ENCODE data around the gene CCDC91. TPM values are rescaled to one million over a fixed set of nuclear protein-coding genes. Genes with fewer than 3 reads are reported as not detected.
A peak's percentile ranks its signal among the peaks of the same experiment; 100 is the strongest.

The CCDC91 gene
- total RNA-seq, 1 experiment from 2014 or later = 26.8 TPM

DNA sequence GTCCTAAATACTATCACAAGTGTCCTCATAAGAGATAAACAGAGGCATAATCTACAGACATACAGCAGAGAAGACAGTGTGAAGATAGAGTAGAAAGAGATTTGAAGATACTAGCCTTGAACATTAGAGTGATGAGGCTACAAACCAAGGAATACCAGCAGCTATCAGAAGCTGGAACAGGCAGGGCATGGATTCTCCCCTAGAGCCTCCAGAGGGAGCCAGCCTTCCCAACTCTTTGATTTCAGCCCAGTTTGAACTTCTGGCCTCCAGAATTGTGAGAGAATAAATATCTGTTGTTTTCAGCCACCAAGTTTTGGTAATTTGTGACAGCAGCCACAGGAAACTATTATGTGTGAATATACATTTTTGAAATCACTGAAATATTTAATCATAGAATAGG, 47.2 kb downstream of the CCDC91 start:
- intact Hi-C loops (cut with micrococcal nuclease; ENCODE audit: unreplicated experiment) = no loop called here
- ChIA-PET POLR2A (ENCODE audit: low non-redundant PET) (no interaction called here), CTCF (no interaction called here)
- no peak for TF ChIP-seq EZH2 (IDR thresholded peaks at IDR 0.05; ENCODE audit: borderline replicate concordance, low read depth, low read length, poor library complexity, severe bottlenecking)
- TF ChIP-seq, protein P1, sequence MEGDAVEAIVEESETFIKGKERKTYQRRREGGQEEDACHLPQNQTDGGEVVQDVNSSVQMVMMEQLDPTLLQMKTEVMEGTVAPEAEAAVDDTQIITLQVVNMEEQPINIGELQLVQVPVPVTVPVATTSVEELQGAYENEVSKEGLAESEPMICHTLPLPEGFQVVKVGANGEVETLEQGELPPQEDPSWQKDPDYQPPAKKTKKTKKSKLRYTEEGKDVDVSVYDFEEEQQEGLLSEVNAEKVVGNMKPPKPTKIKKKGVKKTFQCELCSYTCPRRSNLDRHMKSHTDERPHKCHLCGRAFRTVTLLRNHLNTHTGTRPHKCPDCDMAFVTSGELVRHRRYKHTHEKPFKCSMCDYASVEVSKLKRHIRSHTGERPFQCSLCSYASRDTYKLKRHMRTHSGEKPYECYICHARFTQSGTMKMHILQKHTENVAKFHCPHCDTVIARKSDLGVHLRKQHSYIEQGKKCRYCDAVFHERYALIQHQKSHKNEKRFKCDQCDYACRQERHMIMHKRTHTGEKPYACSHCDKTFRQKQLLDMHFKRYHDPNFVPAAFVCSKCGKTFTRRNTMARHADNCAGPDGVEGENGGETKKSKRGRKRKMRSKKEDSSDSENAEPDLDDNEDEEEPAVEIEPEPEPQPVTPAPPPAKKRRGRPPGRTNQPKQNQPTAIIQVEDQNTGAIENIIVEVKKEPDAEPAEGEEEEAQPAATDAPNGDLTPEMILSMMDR (conservative IDR thresholded peaks at IDR 0.05; ENCODE audit: low read depth, low read length) = peak; percentile 55
- peak; percentile 33 for DNase-seq (ENCODE audit: low spot score)
- Histone ChIP-seq H3K4me3 (ENCODE audit: low read depth, low read length, poor library complexity, severe bottlenecking) (no peak overlapping the region), H3K27me3 (replicated peaks; ENCODE audit: insufficient read depth, low read depth, low read length, poor library complexity) (no peaks in the 10 kb centered on the region), H3K4me1 (ENCODE audit: insufficient read depth, low read length, poor library complexity, severe bottlenecking) (no peaks in the 10 kb centered on the region), H3K36me3 (ENCODE audit: insufficient read depth, low read length, poor library complexity, severe bottlenecking) (no peaks in the 10 kb centered on the region), H3K9me3 (ENCODE audit: low read depth, low read length, poor library complexity, severe bottlenecking) (no peaks in the 10 kb centered on the region), H3K27ac (ENCODE audit: low read depth, low read length, poor library complexity, severe bottlenecking) (no peak overlapping the region)
- no TSS peak for BruUV-seq (replicated peaks)

GRCh38 chr12:28239918-28240317, 49.7 kb downstream of the CCDC91 start:
- no peak overlapping the region for H3K27ac ChIP-seq (ENCODE audit: low read depth, low read length, poor library complexity, severe bottlenecking)
- intact Hi-C loops (cut with micrococcal nuclease; ENCODE audit: unreplicated experiment) = no loop called here
- no peak overlapping the region for H3K4me3 ChIP-seq (ENCODE audit: low read depth, low read length, poor library complexity, severe bottlenecking)
- H3K4me1 ChIP-seq (ENCODE audit: insufficient read depth, low read length, poor library complexity, severe bottlenecking) = no peaks in the 10 kb centered on the region
- no peaks in the 10 kb centered on the region for H3K27me3 ChIP-seq (replicated peaks; ENCODE audit: insufficient read depth, low read depth, low read length, poor library complexity)
- no peak for DNase-seq (ENCODE audit: low spot score)
- H3K9me3 ChIP-seq (ENCODE audit: low read depth, low read length, poor library complexity, severe bottlenecking) = no peaks in the 10 kb centered on the region
- ChIA-PET CTCF (no interaction called here), POLR2A (ENCODE audit: low non-redundant PET) (no interaction called here)
- no peaks in the 10 kb centered on the region for H3K36me3 ChIP-seq (ENCODE audit: insufficient read depth, low read length, poor library complexity, severe bottlenecking)
- TF ChIP-seq, protein P1 (conservative IDR thresholded peaks at IDR 0.05; ENCODE audit: low read depth, low read length) = no peak
- BruUV-seq (replicated peaks) = no TSS peak

- CTCF ChIA-PET = no interaction called here
- POLR2A ChIA-PET (ENCODE audit: low non-redundant PET) = no interaction called here
- no peak overlapping the region for H3K4me3 ChIP-seq (ENCODE audit: low read depth, low read length, poor library complexity, severe bottlenecking)
- H3K4me1 ChIP-seq (ENCODE audit: insufficient read depth, low read length, poor library complexity, severe bottlenecking) = no peaks in the 10 kb centered on the region
- H3K27ac ChIP-seq (ENCODE audit: low read depth, low read length, poor library complexity, severe bottlenecking) = no peak overlapping the region
- H3K36me3 ChIP-seq (ENCODE audit: insufficient read depth, low read length, poor library complexity, severe bottlenecking) = no peaks in the 10 kb centered on the region
- TF ChIP-seq, protein P1 (conservative IDR thresholded peaks at IDR 0.05; ENCODE audit: low read depth, low read length) = no peak
- TF ChIP-seq EZH2 (IDR thresholded peaks at IDR 0.05; ENCODE audit: borderline replicate concordance, low read depth, low read length, poor library complexity, severe bottlenecking) = no peak
- intact Hi-C loops (cut with micrococcal nuclease; ENCODE audit: unreplicated experiment) = no loop called here
- no peaks in the 10 kb centered on the region for H3K27me3 ChIP-seq (replicated peaks; ENCODE audit: insufficient read depth, low read depth, low read length, poor library complexity)
- H3K9me3 ChIP-seq (ENCODE audit: low read depth, low read length, poor library complexity, severe bottlenecking) = no peaks in the 10 kb centered on the region
- DNase-seq (ENCODE audit: low spot score) = no peak
- BruUV-seq (replicated peaks) = no TSS peak
Measured at GRCh38 chr12:28240853-28241252, 50.6 kb downstream of the CCDC91 start.

All from A673 (cell line).